Stimulated activated naive CD4-positive, alpha-beta T cell treated with Interleukin-2 at 50 U/mL for 16 hours (primary cell): ENCODE results near the gene DEPDC5.

Experiments
- DNase-seq: peaks from one replicate; lab custom pipeline; 2025; lab: John Stamatoyannopoulos, UW

DEPDC5 gene

GRCh38 chr22:31950226-31950625, 196.4 kb downstream of the DEPDC5 start:
- no peak for DNase-seq

- DNase-seq: peak; percentile 36
Observed at GRCh38 chr22:31951194-31952093, 197.6 kb downstream of the DEPDC5 start.

- DNase-seq: no peak
Observed at GRCh38 chr22:31952094-31952401, 198.2 kb downstream of the DEPDC5 start.

GRCh38 chr22:31952472-31952871, 198.7 kb downstream of the DEPDC5 start:
- DNase-seq: no peak

- DNase-seq: no peak
Observed at GRCh38 chr22:31953261-31953660, 199.4 kb downstream of the DEPDC5 start.

- DNase-seq: no peak
Observed at GRCh38 chr22:31954535-31955523, 201.0 kb downstream of the DEPDC5 start.

- peak; percentile 12 for DNase-seq
Observed at GRCh38 chr22:31956360-31956759, 202.5 kb downstream of the DEPDC5 start.
